HK-2 (cell line): ENCODE measurements around the gene PGF.

Experiments
- DNase-seq: peaks from one replicate; pipeline ENCODE4 v3.0.0-alpha.2; 2018; ENCODE audit not compliant: unreplicated experiment

The PGF gene

GRCh38 chr14:74919421-74920165 is 35.8 kb downstream of the PGF start:
- no peak for DNase-seq

DNA sequence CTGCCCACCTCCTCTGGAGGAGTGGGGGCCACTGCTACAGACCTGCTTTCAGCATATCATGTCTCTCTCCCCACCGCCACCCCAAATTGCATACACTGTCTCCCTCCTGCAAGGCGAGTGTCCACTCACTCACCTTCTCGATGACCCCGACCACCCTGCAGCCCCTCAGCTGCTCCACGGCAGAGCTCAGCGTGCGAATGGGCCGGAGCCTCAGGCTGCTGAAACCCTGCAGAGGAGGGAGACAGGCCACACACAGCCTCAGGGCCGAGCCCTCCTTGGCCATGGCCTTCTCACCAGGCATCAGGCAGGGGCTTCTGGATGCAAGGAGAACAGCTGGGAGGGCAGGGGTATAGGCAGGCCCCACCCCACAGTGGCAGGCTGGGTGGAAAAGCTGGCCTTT is 37.0 kb downstream of the PGF start:
- DNase-seq, result no peak

GRCh38 chr14:74917646-74918081 is 37.7 kb downstream of the PGF start:
- DNase-seq, result no peak

GRCh38 chr14:74917178-74917543 is 38.2 kb downstream of the PGF start:
- no peak for DNase-seq

- no peak for DNase-seq
Observed at GRCh38 chr14:74915826-74916225, 39.6 kb downstream of the PGF start.

DNA sequence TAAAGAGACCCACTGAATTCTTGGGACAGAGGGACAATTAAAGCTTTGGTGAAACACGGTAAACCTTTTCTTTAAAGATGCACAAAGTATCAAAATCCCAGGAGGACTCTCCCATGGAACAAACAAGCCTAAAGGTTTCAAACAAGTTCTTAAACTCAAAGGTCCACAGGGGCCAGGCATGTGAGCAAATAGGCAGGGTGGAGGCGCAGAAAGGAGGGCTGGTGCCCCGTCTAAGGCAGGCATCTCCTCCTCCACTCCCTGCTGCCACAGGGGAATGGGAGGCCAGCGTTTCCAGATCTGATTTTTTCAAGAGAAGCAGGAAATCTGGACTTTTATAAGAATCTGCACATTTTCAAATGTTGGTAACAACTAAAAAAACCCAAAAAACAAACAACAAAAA is 40.0 kb downstream of the PGF start:
- DNase-seq, result no peak

DNA sequence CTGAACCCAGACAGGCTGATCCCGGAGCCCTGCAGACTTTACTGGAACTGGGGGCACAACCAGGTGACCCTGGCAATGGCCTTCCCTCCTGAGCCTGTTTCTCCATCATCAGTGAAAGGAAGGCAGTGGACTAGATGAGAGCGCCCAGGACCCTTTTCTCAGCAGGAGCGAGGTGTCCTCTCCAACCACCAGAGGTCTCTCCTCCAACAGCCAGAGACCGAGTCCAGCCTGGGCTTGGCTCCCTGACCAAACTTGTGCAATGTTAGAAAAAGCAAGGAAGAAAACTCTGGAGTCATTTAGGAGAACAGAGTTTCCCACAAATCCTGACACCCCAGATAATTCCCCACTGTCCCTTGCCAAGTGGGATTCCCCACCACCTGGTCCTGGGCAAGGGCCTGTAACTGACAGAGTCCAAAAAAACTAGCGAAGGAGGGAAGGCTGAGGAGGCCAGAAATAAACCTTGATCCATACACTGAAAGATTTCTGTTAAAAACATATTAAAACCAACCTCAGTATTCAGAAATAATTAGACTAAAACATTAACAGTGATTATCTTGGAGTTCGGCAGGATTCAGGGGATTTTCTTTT is 41.3 kb downstream of the PGF start:
- DNase-seq, result peak; percentile 42

DNA sequence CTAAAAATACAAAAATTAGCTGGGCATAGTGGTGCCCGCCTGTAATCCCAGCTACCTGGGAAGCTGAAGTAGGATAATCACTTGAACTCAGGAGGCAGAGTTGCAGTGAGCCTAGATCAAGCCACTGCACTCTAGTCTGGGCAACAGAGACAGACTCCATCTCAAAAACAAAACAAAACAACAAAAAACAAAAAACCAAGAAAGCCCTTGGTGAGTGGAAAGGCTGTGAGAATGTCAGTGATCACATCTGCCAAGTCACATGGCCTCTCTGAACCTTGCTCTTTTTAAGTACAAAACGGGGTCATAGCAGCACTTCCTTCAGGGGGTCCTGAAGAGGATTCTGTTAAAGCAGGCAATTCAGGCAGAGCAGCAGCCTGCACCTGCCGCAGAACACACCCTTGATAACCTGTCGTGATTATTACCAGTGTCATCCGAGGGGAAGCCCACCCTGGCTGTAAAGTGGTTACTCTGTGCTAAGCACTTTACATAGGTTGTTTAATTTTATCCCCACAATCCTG is 41.9 kb downstream of the PGF start:
- DNase-seq, result no peak

GRCh38 chr14:74912801-74913200 is 42.6 kb downstream of the PGF start:
- DNase-seq, result no peak

- no peak for DNase-seq
Observed at GRCh38 chr14:74912111-74912510, 43.3 kb downstream of the PGF start.

DNA sequence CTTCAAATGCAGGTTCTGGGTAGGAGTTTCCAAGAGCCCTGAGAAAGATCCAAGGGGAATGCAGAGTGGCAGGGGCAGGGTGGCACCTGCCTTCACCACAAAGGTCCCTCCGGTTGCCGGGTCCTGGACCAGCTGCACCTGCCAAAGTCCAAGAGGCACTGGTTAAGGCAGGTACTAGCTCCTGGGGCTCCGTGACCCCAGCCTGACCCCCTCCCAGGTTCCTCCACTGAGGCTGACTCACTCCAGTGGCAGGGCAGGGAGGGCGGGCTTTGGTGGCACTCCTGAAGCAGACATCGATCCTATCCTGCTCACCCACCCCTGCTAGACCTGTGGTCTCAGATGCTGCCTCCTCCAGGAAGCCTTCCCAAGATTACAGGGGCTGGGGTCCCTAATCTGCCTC is 43.7 kb downstream of the PGF start:
- DNase-seq, result no peak

DNA sequence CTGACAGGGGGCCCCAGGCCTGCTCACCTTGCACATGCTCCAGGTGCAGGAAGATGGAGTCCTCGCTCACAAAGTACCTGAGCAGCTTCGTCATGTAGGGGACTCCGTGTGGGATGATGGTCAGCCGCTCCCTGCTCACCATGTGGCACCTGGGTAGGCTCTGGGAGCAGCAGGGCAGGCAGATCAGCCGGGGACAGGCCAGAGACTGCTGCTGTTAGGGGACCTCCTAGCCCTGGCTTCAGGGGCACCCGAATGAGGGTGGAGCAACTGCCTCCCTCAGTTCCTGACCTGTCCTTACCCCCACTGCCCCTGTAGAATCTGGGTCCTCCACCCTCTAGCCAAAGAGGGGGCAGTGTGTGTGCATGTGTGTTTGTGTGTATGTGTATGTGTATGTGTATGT is 44.2 kb downstream of the PGF start:
- no peak for DNase-seq

GRCh38 chr14:74910556-74910955 is 44.8 kb downstream of the PGF start:
- DNase-seq, result no peak

DNA sequence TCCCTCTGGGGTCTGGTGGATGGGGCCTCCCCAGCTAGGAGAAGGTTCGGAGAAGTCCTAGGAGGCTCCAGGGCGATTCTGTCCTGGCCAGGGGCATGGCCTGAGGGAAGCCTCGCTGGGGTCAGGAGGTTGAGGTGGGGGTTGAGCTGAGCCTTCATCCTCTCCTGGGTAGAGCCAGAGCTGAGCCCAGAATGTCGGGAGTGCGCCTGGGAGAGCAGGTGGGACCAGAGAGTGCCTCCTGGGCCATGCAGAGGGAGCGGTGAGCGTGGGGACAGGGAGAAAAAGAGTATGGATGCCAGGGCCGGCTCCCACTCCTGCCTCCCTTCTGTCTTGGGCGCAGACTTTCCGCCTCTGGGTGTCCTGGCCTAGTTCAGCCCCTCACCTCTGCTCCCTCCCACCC is 45.5 kb downstream of the PGF start:
- no peak for DNase-seq

DNA sequence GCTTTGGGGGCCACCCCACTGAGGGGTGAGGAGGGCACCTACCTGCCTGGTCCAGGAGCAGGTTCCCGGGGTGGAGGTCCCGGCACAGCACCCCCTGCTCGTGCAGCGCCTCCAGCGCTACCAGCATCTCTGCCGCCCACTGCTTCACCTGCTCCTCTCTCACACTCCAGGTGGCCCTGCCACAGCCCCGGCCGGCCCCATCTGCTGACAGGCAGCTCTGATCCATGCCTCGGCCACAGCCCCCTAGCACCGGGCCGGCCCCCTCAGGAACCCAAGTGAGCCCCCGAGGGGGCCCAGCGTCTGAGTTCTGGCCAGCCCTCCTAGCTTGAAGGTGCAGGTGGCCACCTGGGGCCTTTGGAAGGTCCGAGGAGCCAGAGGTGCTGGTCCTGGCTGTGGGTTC is 45.9 kb downstream of the PGF start:
- DNase-seq, result no peak

- no peak for DNase-seq
Observed at GRCh38 chr14:74908861-74909341, 46.5 kb downstream of the PGF start.

DNA sequence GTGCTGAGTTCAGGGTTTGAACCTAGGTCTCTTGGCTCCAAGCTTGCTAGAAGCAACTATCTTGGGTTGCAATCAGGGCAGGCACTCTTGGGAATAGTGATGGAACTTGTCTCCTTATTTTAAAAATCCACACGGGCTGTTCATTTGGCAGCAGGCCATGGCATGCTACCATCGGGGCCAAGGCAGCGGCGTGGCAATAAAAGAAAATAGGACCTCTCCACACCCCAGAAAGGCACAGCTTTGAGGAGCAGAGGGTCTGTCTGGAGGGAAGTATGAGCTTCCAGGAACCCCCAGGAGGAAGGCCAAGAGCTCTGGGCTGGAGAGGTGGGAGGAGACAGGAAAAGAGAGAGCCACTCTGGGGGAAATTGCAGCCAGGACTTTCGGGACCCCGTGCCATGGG is 47.7 kb downstream of the PGF start:
- no peak for DNase-seq

DNA sequence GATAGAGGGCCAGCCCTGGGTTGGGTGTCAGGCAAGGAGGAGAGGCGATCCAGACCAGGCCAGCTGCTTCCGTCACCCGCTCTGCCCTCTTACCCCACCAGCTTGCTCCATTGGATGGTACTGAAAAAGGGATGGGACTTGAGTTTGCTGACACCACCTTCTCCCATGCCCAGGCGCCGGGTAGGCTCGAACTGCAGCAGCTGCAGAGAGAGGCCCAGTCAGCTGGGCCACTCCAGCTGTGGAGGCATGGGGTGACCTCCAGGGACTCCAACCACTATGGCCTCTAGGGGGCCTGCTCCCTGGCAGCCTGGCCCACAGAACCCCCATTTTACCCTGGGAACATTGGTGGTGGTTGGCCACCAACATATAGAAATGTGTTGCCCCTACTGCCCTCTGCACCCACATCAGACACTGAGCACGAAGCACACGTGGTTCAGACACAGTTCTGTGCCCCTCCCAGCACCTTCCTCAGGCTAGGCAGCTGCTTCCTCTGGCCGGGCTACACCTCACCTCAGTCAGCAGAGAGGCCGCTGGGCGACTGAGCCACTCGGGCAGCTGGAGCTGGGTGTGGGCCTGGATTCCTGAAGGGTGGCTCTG is 48.4 kb downstream of the PGF start:
- DNase-seq, result no peak

DNA sequence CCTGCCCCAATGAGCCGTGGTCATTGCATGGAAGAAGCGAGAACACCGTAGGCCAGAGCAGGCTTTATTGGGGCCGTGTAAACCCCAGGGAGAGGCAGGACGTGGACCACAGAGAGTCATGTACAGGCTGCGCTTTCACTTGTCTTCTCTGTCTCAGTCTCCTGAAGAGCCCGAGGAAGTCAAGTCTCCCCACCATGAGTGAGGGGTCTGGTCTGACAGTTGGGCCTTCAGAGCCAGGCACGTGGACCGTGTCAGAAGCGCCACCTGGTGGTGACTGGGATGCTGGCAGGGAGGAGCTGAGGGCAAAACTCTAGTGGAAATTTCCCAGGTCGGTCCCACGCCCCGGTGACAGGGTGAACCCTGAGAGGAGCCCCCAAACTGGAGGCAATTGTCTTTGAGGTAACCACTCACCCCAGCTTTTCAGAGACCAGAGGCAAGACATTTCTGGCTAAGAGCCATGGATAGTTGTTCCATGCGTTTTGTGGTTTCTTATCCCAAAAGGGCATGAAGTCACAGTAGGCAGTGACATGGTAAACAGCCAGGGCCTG is 49.7 kb downstream of the PGF start:
- peak; percentile 65 for DNase-seq

DNA sequence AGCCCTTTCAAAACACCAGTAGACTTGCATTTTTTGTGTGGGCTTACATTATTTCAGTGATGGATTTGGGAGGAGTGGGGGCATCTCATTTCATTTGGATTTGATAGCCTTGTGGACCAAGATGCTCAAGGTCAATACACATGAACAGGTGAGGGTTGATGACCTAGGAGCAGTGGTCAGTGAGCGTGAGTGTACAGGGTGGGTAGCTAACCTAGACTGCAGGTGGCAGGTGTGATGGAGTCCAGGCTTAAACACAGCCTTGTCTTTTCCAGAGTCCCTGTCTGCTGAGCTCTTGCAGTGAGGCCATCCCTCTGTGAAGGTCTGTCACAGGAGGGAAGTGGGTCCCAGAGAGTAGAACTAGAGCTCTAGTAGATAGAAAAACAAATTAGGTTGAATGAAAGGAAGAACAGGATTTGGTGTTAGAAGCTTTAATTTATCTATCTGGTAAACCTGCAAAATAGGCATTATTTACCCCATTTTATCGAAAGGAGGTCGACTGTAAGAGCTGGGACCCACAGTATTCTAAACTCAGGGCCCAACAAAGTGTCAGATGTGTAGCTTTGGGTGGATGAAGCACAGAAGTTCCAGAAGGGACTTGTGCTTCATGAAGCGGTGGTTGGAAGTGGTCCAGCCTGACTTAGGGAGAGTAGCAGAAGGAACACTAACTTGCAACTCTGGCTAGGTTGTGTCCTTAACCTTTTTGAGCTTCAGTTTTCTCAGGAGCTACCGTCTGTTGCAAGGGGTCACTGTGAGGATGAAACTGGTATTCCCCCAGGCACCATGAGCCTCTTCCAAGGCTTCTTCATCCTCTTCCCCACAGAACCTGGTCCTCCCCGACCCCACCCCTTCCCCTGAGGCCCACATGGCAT is 50.5 kb downstream of the PGF start:
- no peak for DNase-seq

DNA sequence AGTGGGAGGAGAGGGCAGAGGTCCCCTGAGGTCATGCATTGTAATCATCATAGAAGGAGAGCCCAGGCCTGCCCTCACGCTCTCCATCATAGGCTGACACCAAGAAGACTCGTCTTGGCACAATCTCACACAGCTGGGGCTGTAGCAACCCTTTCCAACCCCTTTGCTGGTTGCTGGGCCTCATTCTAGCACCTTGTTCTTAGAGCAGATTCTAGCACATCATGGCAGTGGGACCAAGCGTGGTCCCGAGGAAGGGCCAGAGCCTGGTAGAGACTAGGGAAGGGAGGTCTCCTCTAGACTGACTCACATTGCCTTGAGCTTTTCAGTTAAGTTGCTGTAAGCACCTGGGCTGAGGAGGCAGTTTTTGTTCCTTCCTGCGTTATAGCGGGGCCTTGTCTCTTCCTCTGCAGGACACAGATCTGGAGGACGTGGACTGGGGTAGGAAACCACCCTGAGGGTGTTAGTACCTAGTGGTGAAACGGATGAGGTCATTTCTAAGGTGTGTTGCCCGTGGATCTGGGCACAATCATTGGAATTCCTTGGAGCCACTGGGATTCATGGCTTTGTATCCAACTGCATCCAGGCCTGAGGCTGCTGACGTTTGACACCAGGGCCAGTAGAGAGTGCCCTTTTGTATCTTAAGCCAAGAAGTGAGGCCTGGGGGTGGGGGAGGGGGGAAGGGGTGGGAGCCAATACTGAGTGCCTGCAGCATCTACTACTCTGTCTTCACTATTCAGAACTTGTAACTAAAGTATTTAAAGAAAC is 52.3 kb downstream of the PGF start:
- DNase-seq, result no peak
